Tongue (tissue), 2 donors: Measurements from ENCODE around the gene KRT6B. TPM values are rescaled to one million over a fixed set of nuclear protein-coding genes. Genes with fewer than 3 reads are reported as not detected.
"Not testable (repeated sequence)": the region's sequence is repeated elsewhere in the genome, so short reads cannot be mapped to it uniquely, and the experiment has no call there.

Source experiments
- DNase-seq: peaks from one replicate; pipeline ENCODE4 v3.0.0-alpha.2; 2015
- total RNA-seq: library from RNA; depleted of rRNA; stranded (reverse); fragments of >200 nt; gene quantifications from one replicate; pipeline ENCODE4 v1.2.3, GENCODE V29; 2014

Gene KRT6B
- 17.0 TPM for total RNA-seq

DNA sequence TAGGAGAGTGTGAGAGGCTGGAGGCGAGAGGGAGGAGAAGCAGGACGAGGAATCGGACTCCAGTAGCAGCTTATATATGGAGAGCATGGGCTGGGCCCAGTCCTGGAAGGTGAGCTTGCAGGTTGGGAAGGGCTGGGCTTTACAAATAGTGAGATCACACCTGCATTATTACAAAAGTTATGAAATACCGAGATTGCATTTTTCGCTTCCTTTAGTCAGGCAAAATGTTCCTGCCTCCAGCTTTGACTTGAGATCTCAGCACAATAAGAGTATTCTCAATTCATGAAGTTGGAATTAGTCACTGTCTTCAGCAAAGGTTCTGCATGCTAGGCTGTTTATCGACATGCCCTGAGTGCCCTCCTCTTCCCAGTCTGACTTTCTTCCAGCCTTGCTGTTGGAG is at the start of gene KRT6B:
TSS of gene KRT6B (minus strand) at position 46 of the 400 bp plus-strand sequence. CDS start 68 bp downstream, outside the sequence.
- no peak for DNase-seq

- no peak for DNase-seq
These were observed 49.5 kb upstream of the KRT6B start for GRCh38 chr12:52501490-52501889.

- DNase-seq: not testable (repeated sequence)
These were observed 48.6 kb upstream of the KRT6B start for GRCh38 chr12:52500574-52500973.

- no peak for DNase-seq
These were observed 48.0 kb upstream of the KRT6B start for GRCh38 chr12:52499806-52500560.

DNA sequence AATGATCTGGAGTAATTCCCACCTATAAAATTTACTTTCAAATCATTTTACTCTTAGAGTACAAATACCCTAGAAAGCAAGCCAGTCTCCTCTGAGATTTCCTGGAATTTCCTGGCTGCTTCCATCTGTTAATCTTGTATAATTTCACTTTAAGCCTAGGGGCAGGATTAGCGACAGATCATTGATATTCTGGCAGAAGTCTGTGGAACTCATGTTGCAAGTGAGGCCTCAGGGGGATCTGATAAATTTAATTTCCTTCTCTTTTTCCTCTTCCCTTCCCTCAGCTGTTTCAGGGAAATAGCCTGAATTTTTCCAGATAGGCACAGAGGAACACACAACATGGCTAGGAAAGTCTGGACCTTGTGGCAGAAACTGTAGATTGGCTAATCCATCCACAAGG is 47.0 kb upstream of the KRT6B start:
- DNase-seq: no peak

GRCh38 chr12:52497975-52498374 is 46.0 kb upstream of the KRT6B start:
- no peak for DNase-seq

DNA sequence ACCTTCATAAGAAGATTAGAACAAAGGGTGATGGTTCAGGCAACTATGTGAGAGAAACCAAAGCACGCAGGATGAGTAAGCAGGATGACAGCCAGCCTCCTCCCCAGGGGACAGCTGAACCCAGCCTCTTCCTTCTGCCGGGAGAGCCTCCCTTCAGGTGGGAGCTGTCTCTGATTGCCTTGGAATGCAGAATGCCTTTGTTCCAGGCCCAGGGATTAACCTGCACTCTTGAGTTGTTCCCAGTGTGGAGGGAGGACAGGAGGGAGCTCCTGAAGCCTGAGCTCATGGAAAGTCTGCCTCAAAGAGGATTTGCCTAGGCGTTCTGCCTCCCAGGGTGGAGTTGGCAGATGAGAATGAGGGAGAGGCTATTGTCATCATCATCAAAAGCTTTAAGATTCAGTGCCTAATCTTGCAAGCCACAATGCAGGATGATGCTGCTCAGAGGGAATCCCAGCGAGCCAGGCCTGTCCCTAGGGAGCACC is 44.7 kb upstream of the KRT6B start:
- DNase-seq: peak; percentile 65

- peak; percentile 38 for DNase-seq
These were observed 44.1 kb upstream of the KRT6B start for GRCh38 chr12:52496054-52496453.

GRCh38 chr12:52495389-52495788 is 43.4 kb upstream of the KRT6B start:
- DNase-seq: peak; percentile 76

DNA sequence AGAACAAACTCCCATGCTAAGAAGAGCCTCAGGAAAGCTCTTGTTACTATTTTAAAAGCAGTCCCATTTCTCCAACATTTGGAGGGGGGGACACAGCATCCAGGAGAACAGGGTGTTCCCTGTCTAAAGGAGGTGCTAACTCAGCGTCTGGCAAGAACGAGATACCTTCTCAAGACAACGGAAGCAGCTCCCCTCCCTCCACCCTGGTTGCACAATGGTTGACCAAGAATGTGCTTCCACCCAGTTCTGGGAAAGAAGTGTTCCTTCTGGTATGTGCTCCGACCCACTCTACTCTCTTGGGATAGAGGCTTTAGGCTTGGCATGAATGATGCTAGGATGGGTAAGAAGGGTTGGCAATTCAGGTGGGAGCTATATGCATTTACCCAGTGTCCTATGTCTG is 42.6 kb upstream of the KRT6B start:
- DNase-seq: no peak

- DNase-seq: no peak
These were observed 42.2 kb upstream of the KRT6B start for GRCh38 chr12:52494100-52494499.

DNA sequence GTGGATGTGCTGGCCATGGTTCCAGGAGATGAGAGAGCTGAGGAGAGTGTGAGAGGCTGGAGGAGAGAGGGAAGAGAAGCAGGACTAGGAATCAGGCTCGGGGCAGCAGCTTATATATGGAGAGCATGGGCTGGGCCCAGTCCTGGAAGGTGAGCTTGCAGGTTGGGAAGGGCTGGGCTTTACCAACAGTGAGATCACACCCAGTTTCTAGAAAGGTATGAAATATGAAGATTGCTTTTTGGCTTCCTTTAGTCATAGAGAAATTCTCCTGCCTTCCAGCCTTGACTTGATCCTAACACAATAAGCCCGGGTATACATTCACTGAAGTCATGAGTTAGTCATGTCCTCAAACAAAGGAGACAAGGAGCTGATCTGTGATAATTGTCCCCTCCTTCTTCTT is 41.2 kb upstream of the KRT6B start, which contains the start of gene KRT6A:
TSS of gene KRT6A (minus strand) at position 86 of the 400 bp plus-strand sequence. CDS start at position 17, 69 bp downstream.
- DNase-seq: no peak

- not testable (repeated sequence) for DNase-seq
These were observed 40.5 kb upstream of the KRT6B start for GRCh38 chr12:52492405-52492804.

- DNase-seq: not testable (repeated sequence)
These were observed 39.5 kb upstream of the KRT6B start for GRCh38 chr12:52491495-52491894.

- DNase-seq: no peak
These were observed 36.8 kb upstream of the KRT6B start for GRCh38 chr12:52488736-52489135.

DNA sequence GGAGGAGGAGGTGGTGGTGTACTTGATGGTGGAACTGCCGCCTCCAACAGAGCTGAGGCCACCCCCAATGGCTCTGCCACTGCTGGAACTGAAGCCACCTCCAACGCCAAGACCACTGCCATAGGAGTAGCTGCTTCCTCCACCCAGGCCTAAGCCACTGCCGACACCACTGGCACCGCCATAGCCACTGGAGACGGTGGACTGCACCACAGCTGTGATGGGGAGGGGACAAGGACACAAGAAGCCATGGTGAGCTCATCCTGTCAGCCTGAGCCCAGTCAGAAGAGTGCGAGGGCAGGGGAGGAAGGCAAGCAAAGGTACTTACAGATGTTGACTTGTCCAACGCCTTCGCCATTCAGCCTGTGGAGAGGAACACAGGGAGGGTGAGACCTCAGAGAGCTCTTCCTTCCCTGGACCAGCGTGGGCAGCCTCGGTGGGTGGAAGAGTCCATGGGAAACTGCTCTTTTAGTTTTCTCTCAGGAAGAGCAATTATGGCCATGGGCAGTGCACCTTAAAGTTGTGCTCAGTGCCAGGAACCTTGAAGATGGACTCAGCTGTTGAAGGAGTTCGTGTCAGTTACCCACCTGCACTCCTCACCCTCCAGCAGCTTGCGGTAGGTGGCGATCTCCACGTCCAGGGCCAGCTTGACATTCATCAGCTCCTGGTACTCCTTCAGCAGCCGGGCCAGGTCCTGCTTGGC is 35.9 kb upstream of the KRT6B start:
- DNase-seq: not testable (repeated sequence)

DNA sequence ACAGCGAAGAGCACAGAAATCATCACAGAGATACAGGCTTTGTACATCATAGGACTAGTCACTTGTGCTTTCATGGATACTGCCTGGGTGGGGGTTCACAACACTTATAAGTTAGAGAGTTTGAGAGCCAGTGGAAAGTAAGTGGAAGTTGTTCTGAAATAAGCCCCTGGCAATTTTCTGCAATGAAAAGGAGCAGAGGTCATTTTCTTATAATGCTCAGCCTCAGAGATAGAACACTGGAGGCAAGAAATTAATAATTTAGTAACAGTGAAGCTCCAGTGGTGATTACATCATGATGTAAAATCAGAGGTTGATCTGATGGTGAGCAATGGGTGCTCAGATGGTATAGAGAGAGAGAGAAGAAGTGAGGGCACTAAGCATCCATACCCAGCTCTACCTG is 35.3 kb upstream of the KRT6B start:
- DNase-seq: no peak

- DNase-seq: no peak
These were observed 34.5 kb upstream of the KRT6B start for GRCh38 chr12:52486166-52487105.

DNA sequence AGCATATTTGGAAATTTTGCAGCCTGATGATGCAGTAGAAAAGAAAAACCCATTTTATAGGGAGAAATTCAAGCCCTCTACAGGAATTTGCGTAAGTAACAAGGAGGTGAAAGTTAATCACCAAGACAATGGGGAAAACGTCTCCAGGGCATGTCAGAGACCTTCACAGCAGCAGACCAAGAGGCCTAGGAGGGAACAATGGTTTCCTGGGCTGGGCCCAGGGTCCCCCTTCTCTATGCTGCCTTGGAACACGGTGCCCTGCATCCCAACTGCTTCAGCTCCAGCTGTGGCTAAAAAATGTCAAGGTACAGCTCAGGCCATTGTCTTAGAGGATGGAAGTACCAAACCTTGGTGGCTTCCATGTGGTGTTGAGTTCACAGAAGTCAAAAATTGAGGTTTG is 28.1 kb upstream of the KRT6B start:
- no peak for DNase-seq

GRCh38 chr12:52477651-52478050 is 25.7 kb upstream of the KRT6B start:
- no peak for DNase-seq

DNA sequence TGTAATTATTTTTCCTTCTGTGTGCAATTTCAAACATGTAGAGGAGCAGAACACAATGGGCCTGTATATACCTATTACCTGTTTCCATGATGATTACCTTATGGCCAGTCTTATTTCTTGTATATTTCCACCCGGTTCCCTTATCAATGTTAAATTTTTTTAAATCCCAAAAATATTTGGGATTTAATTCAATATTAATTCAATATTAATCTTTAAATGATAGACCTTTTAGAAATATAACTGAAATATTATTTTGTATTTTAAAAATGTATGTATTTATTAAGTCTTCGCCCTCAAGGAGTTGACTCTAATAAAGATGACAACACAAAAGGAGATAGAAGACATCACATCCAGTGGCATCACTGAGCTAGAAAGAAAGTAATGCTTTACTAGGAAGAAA is 22.3 kb upstream of the KRT6B start:
- DNase-seq: no peak

DNA sequence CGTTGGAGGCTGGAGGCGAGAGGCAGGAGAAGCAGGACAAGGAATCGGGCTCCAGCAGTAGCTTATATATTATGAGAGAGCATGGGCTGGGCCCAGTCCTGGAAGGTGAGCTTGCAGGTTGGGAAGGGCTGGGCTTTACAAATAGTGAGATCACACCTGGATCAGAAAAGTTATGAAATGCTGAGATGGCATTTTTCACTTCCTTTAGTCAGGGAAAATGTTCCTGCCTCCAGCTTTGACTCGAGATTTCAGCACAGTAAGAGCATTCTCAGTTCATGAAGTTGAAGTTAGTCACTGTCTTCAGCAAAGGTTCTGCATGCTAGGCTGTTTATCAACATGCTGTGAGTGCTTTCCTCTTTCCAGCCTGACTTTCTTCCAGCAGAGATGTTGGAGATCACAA is 21.8 kb upstream of the KRT6B start, which contains the start of gene KRT6C:
TSS of gene KRT6C (minus strand) at position 38 of the 400 bp plus-strand sequence. CDS start 68 bp downstream, outside the sequence.
- peak; percentile 10 for DNase-seq
